HG03520 (cell line): ENCODE results near the gene ZNF121.
A peak's percentile ranks its signal among the peaks of the same experiment; 100 is the strongest.
"Not testable (repeated sequence)": the region's sequence is repeated elsewhere in the genome, so short reads cannot be mapped to it uniquely, and the experiment has no call there.

ENCODE experiments used
- ATAC-seq: cut with Tn5 transposase; IDR thresholded peaks from one replicate; pipeline ENCODE4 v1.9.1; 2021; ENCODE audit warnings: mild to moderate bottlenecking, moderate library complexity; ENCODE audit not compliant: unreplicated experiment

The ZNF121 gene

DNA sequence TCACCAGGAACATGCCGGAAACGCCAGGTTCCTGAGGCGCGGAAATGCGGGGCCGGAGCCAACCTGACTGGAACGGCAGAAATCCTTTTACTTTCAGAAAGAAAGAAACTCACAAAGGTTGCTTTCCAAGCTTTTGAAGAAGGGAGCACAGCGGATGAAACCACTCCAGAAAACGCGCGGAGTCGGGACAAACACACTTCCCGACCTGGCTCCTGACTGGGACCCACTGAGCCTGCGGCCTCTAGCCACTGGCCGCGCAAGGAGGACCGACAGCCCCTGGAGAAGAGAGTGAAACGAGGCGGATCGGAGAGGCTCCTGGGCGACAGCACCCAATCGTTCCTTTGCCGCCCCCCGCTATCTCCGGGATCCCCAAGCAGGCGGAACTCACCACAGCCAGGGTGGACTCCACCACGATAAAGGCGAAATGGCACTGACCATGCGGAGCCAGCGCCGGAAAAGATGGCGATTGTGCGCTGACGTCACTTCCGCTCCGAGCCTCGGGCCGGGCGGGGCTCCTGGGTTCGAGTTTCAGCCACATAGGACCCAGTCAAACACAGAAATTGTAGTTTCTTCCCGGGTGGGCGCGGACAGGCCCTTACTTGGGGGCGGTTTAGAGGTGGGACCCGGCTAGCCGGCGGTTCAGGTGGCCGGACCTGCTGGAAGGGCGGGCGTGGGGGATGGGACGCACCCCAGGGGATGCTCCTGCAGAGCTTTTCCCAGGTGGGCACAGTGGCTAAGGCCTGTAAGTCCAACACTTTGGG, at the start of gene ZNF121:
Gene ZNF121 (minus strand): TSS at position 432 of the 761 bp plus-strand sequence. CDS start 16,407 bp downstream, outside the sequence.
- peak; percentile 76 for ATAC-seq

DNA sequence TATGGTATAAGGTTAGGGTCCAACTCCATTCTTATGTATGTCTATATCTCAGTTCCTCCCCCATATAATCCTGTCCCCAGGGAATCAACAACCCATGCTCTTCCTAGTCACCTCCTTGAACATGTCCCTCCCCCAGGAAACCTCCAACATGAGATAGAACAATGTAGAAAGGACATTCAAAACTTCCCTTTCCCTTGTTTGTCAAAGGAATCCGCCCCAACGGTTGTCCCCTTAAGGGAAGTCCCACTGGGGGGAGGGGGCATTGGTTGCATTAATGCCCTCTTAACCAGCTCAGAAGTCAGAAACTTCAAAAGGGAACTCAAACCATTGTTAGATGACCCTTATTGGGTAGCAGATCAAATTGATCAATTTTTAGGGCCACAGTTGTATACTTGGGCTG, 43.6 kb upstream of the ZNF121 start:
- ATAC-seq, result no peak

DNA sequence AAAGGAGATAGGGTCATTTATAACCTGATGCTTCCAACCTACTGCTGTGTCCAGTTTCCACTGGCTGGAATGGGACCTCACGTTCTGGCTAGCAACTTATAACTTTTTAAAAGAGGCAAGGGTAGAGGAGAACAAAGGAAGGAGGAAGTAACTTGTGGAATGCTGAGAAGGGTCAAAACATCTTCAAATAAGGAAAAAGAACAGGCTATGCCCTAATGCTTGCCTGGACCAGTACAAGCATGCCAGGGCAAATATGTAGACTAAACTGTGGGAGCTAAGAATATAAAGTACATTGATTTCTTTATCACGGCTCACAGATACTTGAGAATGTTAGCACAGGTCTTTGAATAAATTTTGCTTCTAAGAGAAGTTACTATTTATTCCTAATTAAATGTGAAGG, 38.2 kb upstream of the ZNF121 start:
- no peak for ATAC-seq

DNA sequence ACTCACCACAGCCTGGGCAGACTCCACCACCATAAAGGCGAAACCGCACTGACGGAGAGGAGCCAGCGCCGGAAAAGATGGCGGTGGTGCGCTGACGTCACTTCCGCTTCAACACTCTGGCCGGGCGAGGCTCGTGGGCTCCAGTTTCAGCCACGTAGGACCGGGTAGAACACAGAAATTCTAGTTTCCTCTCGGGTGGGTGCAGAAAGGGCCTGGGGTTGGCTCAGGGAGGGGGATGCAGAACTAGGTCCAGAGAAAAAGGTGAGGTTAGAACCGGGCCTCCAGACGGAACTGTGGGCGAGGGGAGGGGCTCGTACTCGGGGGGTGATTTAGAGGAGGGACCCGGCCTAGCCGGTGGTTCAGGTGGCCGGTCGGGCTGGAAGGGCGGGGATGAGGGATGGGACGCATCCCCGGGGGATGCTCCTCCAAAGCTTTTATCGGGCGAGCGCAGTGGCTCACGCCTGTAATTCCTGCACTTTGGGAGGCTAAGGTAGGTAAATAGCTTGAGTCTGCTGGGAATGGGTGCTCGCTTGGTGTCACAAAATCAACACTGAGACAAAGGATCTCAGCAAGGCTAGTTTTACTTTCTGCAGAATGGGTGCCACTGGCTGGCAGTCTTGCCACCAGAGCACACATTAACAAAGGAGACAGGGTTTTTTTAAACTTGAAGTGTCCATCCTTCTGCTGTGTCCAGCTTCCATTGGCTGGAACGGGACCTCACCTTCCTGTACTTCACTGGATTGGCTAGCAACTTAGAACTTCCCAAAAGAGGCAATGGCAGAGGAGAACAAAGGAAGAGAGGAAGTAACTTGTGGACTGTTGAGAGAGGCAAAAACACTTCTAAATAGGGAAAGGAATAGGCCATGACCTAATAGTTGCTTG, 37.1 kb upstream of the ZNF121 start, which contains the start of gene ZNF561:
Gene ZNF561 (minus strand): TSS at position 77 of the 882 bp plus-strand sequence. CDS start 1,776 bp downstream, outside the sequence.
- ATAC-seq, result peak; percentile 69

DNA sequence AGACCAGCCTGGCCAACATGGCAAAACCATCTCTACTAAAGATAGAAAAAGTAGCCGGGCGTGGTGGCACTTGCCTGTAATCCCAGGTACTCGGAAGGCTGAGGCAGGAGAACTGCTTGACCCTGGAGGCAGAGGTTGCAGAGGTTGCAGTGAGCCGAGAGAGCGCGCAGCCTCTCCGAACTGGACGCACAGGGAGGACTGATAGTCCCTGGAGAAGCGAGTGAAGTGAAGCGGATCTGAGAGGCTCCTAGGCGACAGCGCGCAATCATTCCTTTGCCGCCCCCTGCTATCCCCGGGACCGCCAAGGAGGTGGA, 36.5 kb upstream of the ZNF121 start:
- ATAC-seq, result no peak

DNA sequence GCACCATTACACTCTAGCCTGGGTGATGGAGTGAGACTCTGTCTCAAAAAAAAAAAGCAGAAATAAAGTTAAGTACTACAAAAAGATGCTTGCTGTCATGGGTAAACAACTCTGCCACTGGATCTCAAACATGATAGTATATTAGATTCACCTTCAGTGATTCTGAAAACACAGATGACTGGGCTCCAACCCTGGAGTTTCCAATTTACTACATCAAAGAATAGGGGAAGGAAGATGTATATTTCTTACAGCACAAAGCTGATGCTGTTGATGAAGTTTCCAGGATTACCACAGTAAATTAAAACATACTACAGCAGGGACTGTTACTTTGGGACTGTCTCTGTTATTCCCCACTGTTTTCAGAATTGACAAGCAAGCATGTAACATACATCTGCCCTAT, 31.5 kb upstream of the ZNF121 start:
- ATAC-seq, result no peak

DNA sequence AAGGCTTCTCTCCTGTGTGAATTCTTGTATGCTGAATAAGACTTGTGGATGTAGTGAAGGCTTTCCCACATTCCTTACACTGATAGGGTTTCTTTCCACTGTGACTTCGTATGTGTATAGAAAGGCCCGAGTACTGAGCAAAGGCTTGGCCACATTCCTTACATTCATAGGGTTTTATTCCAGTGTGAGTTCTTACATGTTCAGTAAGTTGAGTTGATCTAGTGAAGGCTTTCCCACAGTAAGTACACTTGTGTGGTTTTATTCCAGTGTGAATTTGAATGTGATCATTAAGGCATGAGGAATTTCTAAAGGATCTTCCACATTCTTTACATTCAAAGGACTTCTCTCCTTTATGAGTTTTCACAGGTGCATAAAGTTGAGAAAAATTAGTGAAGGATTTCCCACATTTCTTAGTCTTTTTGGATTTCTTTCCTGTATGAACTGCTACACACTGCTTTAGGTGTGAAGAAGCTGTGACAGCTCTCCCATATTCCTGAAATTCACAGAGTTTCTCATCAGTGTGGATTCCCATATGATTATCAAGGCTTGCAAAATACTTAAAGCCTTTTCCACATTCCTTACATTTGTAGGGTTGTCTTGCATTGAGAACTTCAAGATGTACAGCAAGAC, 26.3 kb upstream of the ZNF121 start:
- no peak for ATAC-seq

DNA sequence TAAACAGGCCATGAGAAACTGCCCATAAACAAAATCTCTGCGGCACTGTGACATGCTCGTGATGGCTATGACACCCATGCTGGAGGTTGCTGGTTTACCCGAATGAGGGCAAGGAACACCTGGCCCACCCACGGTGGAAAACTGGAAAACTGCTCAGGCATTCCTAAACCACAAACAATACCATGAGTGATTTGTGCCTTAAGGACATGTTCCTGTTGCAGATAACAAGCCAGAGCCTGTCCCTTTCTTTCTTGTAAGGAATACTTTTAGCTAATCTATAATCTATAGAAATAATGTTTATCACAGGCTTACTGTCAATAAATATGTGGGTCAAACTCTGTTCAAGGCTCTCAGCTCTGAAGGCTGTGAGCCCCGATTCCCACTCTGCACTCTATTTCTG, 24.6 kb upstream of the ZNF121 start:
- ATAC-seq, result no peak

DNA sequence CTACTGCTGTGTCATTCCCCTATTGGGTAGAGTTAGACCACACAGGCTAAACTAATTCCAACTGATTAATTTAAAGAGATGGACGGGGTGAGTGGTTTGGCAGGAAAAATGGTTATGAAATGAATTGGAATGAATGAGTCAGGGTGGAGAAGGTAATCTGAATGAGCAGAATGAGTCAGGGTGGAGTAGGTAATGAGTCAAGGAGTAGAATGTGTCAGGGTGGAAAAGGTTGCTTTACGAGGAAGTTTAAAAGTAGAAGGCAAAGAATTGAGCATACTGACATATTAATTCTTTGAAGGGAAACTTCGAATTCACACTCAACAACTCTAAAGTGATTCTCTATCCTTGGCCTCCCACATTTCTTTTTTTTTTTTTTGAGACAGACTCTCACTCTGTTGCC, 12.7 kb upstream of the ZNF121 start:
- no peak for ATAC-seq

DNA sequence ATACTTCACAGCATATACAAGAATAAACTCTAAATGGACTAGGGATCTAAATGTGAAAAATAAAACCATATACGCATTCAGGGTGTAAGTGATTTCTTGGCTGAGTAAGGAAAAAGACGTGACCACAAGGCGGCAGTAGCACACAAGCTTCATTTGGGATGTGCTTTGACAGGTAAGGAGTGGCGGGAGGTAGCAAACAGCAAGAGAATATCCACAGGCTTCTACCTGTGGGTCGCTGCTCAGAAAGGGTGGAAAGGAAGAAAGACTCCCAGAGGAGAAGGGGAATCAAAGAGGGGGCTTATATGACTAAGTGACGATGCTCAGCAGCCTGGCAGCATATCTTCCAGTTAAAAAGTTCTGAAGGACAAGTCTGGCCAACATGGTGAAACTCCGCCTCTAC, 2.5 kb upstream of the ZNF121 start:
- ATAC-seq, result no peak

DNA sequence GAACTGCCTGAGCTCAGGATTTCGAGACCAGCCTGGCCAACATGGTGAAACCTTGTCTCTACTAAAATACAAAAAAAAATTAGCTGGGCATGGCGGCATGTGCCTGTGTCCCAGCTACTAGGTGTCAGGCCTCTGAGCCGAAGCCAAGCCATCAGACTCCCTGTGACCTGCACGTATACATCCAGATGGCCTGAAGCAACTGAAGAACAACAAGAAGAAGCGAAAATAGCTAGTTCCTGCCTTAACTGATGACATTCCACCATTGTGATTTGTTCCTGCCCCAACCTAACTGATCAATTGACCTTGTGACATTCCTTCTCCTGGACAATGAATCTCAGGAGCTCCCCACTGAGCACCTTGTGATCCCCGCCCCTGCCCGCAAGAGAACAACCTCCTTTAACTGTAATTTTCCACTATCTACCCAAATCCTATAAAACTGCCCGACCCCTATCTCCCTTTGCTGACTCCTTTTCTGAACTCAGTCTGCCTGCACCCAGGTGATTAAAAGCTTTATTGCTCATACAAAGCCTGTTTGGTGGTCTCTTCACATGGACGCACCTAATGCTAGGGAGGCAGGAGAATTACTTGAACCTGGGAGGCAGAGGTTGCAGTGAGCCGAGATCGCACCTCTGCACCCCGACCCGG, 2.1 kb downstream of the ZNF121 start:
- ATAC-seq, result not testable (repeated sequence)

DNA sequence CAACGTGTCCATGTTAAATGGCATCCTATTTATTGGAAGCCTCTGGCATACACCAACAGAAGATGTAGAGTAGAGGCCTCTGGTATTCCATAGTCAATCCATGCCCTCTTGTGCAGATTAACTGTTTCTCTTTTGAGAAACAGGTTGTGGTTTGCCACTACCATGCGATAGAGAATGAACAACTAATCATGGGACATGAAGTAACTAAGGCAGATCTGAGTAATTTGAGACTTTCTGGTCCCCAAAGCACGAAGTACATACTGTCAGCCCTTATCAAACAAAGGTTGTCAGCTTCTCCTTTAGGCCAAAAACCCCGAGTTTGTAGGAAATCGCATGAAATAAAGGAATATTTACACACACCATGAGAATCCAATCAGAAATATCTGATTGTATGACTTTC, 3.6 kb downstream of the ZNF121 start:
- no peak for ATAC-seq

DNA sequence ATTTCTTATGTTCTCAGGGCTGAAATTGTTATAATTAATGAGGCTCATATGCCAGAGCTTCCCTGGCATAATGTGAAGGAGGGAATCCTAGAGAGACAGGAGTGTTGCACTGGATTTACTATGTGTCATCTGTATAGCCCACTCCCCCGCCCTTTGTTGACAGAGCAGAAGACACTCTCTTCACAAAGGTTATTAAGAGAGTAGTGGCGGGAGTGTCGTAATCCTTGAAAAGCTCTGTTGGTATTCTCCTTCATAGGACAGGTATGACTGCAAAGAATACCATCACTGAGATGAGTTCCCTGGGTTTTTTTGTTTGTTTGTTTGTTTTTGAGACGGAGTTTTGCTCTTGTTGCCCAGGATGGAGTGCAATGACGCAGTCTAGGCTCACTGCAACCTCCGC, 14.0 kb downstream of the ZNF121 start:
- ATAC-seq, result no peak

DNA sequence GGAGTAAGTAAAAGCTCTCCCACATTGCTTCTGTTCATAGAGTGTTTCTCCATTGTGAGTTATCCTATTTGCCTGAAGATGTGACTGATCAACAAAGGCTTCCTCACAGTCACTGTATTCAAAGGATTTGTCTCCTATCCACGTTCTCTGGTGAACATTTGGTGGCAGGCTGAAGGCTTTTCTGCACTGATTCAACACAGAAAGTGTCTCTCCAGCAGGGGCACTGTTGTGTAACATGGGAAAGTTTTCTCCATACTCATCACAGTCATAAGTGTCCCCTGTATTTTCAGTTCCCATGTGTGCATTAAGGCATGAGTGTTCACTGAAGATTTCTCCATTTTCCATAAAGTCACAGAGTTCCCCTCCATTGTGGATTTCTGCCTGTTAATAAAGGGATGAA, 17.6 kb downstream of the ZNF121 start:
- ATAC-seq, result no peak

DNA sequence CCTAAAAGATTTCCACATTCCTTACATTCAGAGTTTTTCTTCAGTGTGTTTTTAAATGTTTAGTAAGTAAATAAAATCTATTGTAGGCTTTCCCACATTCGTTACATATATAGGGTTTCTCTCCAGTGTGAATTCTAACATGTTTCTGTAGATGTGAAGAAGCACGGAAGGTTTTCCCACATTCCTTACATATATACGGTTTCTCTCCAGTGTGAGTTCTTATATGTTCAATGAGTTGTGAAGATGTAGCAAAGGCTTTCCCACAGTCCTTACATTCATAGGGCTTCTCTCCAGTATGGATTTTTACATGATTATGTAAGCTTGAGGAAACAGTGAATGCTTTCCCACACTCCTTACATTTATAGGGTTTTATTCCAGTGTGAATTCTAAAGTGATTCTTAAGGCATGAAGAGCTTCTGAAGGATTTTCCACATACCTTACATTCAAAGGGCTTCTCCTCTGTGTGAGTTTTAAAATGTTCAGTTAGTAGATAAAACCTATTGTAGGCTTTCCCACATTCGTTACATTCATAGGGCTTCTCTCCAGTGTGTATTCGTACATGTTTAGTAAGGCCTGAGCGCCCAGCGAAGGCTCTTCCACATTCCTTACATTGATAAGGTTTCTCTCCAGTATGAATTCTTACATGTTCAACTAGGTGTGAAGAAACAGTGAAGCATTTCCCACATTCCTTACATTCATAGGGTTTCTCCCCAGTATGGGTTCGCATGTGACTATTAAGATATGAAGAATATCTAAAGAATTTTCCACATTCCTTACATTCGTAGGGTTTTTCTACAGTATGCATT, 18.2 kb downstream of the ZNF121 start:
- no peak for ATAC-seq

DNA sequence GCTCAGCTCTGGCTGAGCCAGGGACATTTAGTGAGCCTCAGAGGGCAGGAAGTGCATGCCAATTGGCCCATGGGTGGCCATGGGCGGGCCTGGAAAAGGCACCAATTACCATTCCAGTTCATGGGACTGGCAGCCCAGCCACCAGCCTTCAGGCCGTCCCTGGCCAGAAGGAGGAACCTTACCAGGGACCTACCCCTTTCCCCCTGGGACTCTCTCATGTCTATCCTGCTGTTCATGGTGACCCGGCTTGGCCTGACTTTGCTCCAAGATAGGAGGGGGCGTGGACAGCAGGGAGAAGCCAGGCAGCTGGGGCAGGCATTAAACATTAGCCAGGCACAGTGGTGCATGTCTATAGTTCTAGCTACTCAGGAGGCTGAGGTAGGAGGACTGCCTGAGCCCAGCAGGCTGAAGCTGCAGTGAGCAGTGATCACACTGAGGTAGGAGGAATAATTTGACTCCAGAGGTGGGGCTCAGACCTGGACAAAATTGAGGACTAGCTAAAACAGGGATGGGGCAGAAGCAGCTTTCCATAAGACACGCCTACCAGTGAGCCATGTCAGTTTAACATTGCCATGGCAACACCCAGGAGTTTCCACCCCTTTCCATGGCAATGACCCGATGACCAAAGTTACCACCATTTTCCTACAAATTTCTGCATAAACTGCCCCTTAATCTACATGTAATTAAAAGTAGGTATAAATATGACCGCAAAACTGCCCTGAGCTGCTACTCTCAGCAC, 31.6 kb downstream of the ZNF121 start:
- no peak for ATAC-seq

DNA sequence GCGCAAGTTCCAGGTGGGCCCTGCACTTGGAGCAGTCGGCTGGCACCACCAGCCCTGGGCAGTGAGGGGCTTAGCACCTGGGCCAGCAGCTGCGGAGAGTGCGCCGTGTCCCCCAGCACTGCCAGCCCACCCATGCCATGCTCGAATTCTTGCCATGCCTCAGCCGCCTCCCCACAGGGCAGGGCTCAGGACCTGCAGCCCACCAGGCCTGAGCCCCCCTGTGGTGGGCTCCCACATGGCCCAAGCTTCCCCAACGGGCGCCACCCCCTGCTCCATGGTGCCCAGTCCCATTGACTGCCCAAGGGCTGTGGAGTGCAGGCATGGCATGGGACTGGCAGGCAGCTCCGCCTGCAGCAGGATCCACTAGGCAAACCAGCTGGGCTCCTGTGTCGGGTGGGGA, 36.4 kb downstream of the ZNF121 start:
- ATAC-seq, result no peak

DNA sequence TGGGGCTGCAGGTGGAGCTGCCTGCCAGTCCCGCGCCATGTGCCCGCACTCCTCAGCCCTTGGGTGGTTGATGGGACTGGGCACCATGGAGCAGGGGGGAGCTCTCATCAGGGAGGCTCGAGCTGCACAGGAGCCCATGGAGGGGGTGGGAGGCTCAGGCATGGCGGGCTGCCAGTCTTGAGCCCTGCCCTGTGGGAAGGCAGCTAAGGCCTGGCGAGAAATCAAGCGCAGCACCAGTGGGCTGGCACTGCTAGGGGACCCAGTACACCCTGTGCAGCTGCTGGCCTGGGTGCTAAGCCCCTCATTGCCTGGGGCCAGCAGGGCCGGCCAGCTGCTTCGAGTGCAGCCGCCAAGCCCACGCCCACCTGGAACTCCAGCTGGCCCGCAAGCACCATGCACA, 43.0 kb downstream of the ZNF121 start:
- ATAC-seq, result not testable (repeated sequence)

DNA sequence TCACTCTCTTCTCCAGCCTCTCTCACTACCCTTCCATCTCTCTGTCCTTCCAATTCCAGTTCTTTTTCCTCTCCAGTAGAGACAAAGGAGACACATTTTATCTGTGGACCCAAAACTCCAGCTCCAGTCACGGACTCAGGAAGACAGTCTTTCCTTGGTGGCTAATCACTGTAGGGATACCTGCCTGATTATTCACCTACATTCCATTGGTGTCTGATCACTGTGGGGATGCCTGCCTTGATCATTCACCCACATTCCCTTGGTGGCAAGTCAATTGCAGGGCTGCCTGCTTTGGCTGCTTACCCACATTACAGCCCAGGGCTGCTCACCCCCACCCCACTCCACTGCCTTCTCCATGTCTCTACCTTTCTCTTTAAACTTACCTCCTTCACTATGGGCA, 44.4 kb downstream of the ZNF121 start:
- not testable (repeated sequence) for ATAC-seq

DNA sequence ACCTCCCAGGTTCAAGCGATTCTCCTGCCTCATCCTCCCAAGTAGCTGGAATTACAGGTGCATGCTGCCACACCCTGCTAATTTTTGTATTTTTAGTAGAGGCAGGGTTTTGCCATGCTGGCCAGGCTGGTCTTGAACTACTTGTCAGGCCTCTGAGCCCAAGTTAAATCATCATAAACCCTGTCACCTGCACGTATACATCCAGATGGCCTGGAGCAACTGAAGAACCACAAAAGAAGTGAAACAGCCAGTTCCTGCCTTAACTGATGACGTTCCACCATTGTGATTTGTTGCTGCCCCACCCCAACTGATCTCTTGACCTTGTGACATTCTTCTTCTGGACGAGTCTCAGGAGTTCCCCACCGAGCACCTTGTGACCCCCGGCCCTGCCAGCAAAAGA, 45.1 kb downstream of the ZNF121 start:
- ATAC-seq, result not testable (repeated sequence)
